Smooth muscle cell (in vitro differentiated cells): ENCODE results near the gene LSR. TPM values are rescaled to one million over a fixed set of nuclear protein-coding genes. Genes with fewer than 3 reads are reported as not detected.

Experiments used
- polyA plus RNA-seq: library from polyadenylated mRNA; unstranded; fragments of >200 nt; fragmentation: Nextera tagmentation; extraction: Ambion mirVana; gene quantifications from 2 replicates; pipeline ENCODE4 v1.2.1, GENCODE V29; 2016
- total RNA-seq: library from RNA; depleted of rRNA; stranded (reverse); fragments of >200 nt; gene quantifications from 2 replicates; pipeline ENCODE4 v1.2.3, GENCODE V29; 2014

Gene LSR
- total and polyA plus RNA-seq, 2 experiments from 2014 or later = 14.0 to 14.2 TPM

Other genes with a start within 250 kb of the LSR start
- 19.4 and 27.6 TPM in 2 replicates for gene GRAMD1A, start 248.7 kb upstream of the LSR start, total RNA-seq
- gene GRAMD1A, start 248.7 kb upstream of the LSR start, polyA plus RNA-seq = 59.6 and 74.1 TPM in 2 replicates
- gene SCN1B, start 218.5 kb upstream of the LSR start, total RNA-seq = 0.99 and 3.3 TPM in 2 replicates
- 2.2 and 4.6 TPM in 2 replicates for gene SCN1B, start 218.5 kb upstream of the LSR start, polyA plus RNA-seq
- 1.9 and 4.1 TPM in 2 replicates for gene HPN, start 207.3 kb upstream of the LSR start, total RNA-seq
- gene HPN, start 207.3 kb upstream of the LSR start, polyA plus RNA-seq = 1.3 and 6.6 TPM in 2 replicates
- 26.3 and 37.0 TPM in 2 replicates for gene FXYD3, start 133.2 kb upstream of the LSR start, total RNA-seq
- gene FXYD3, start 133.2 kb upstream of the LSR start, polyA plus RNA-seq = 23.0 and 67.1 TPM in 2 replicates
- 0.22 TPM in 1 of 2 replicates, not detected in the other for gene LGI4, start 113.9 kb upstream of the LSR start, total RNA-seq
- gene LGI4, start 113.9 kb upstream of the LSR start, polyA plus RNA-seq = 0.17 and 0.24 TPM in 2 replicates
- gene FXYD1, start 110.2 kb upstream of the LSR start, total RNA-seq = 3.2 and 3.5 TPM in 2 replicates
- 2.7 and 3.0 TPM in 2 replicates for gene FXYD1, start 110.2 kb upstream of the LSR start, polyA plus RNA-seq
- gene FXYD7, start 105.7 kb upstream of the LSR start, total RNA-seq = not detected in 2 replicates
- not detected in 2 replicates for gene FXYD7, start 105.7 kb upstream of the LSR start, polyA plus RNA-seq
- 89.3 and 133 TPM in 2 replicates for gene FXYD5, start 94.3 kb upstream of the LSR start, total RNA-seq
- 205 and 246 TPM in 2 replicates for gene FXYD5, start 94.3 kb upstream of the LSR start, polyA plus RNA-seq
- not detected in 2 replicates for gene FAM187B, start 20.3 kb upstream of the LSR start, total RNA-seq
- gene FAM187B, start 20.3 kb upstream of the LSR start, polyA plus RNA-seq = not detected in 2 replicates
- gene USF2, start 20.0 kb downstream of the LSR start, total RNA-seq = 30.4 and 34.4 TPM in 2 replicates
- 20.0 and 22.7 TPM in 2 replicates for gene USF2, start 20.0 kb downstream of the LSR start, polyA plus RNA-seq
- gene HAMP, start 33.5 kb downstream of the LSR start, total RNA-seq = not detected in 2 replicates
- not detected in 2 replicates for gene HAMP, start 33.5 kb downstream of the LSR start, polyA plus RNA-seq
- not detected in 2 replicates for gene MAG, start 43.2 kb downstream of the LSR start, total RNA-seq
- gene MAG, start 43.2 kb downstream of the LSR start, polyA plus RNA-seq = not detected in 2 replicates
- gene CD22, start 80.2 kb downstream of the LSR start, total RNA-seq = not detected in 2 replicates
- gene CD22, start 80.2 kb downstream of the LSR start, polyA plus RNA-seq = not detected in 2 replicates
- gene FFAR1, start 98.9 kb downstream of the LSR start, total RNA-seq = not detected in 2 replicates
- not detected in 2 replicates for gene FFAR1, start 98.9 kb downstream of the LSR start, polyA plus RNA-seq
- not detected in 2 replicates for gene FFAR3, start 109.5 kb downstream of the LSR start, total RNA-seq
- not detected in 2 replicates for gene FFAR3, start 109.5 kb downstream of the LSR start, polyA plus RNA-seq
- gene GPR42, start 122.1 kb downstream of the LSR start, total RNA-seq = not detected in 2 replicates
- not detected in 2 replicates for gene GPR42, start 122.1 kb downstream of the LSR start, polyA plus RNA-seq
- not detected in 2 replicates for gene FFAR2, start 199.3 kb downstream of the LSR start, total RNA-seq
- gene FFAR2, start 199.3 kb downstream of the LSR start, polyA plus RNA-seq = not detected in 2 replicates
- 203 and 298 TPM in 2 replicates for gene KRTDAP, start 241.5 kb downstream of the LSR start, total RNA-seq
- 41.7 and 68.3 TPM in 2 replicates for gene KRTDAP, start 241.5 kb downstream of the LSR start, polyA plus RNA-seq